AG08395 (cell line): ENCODE results near the gene ADGRL1.
"Not testable (repeated sequence)": the region's sequence is repeated elsewhere in the genome, so short reads cannot be mapped to it uniquely, and the experiment has no call there.

ENCODE experiments used
- DNase-seq: peaks from one replicate; pipeline ENCODE4 v3.0.0; 2012; ENCODE audit warnings: mixed read lengths, low spot score

The ADGRL1 gene

GRCh38 chr19:14205452-14206287, at the start of gene ADGRL1:
TSS of gene ADGRL1 (minus strand) at chr19:14206169. CDS start at chr19:14183602, 22,567 bp downstream.
- not testable (repeated sequence) for DNase-seq

GRCh38 chr19:14255316-14255715, 49.3 kb upstream of the ADGRL1 start:
- not testable (repeated sequence) for DNase-seq

DNA sequence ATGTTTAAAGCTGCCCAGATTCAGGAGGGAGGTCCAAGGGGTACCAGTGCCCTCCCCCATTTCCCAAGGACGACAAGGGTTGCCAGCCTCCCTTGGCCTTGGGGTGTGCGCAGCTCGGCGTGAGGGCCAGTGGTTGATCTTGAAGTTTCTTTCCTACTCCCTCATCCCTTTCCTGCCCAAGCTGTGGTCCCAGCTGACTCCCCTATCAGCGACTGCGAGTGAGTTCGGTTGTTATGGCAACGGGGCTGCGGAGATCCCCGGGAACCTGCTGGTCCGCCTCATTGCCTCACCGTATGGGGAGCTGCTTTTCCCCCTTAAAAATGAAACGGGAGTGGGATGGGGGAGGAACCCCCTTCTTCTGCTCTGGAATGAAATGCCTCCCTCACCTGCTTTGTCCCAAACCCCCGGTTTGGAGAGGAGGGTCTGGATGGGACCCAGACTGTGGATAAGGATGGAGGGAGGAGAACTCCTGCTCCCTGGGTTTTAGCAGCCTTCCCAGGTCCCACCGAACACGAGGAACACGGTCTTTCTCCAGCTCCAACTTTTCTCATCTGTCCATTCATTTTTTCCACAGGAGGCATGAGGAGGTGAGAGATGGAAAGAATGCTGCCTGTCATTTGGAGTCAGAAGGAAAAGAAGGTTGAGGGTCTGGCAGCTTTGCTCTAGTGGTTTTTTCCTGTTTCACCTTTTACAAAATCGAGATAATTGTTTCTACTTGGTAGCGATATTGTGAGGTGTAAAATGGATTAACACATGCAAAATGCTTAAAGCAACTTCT, 48.0 kb upstream of the ADGRL1 start:
- DNase-seq, result not testable (repeated sequence)

DNA sequence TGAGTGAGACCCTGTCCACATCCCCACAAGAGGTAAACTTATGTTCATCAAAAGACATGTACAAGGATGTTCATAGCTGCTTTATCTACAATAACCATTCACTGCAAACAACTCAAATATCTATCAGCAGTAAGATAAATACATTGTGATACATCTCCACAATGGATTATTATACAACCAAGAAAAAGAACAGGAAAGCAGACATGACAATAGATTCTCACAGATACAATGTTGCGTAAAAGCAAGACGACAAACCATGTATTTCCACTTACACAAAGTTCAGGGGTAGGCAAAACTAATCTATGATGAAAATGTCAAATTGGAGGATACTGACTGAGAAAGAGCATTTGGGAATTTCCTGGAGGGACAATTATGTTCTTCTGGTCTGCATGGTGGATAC, 46.2 kb upstream of the ADGRL1 start:
- not testable (repeated sequence) for DNase-seq

DNA sequence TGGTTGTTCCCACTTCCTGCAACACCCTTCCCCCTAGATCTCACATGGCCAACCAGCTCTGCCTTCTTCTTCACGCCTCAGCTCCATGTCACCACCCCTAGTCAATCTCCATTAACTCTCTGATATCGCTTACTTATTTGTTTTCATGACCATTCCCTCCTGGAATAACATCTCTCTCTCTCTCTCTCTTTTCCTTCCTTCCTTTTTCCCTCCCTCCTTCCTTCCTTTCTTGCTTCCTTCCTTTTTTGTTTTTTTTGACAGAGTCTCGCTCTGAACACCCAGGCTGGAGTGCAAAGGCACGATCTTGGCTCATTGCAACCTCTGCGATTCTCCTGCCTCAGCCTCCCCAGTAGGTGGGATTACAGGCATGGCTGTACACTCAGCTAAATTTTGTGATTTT, 44.9 kb upstream of the ADGRL1 start:
- DNase-seq, result no peak

GRCh38 chr19:14250315-14250714, 44.3 kb upstream of the ADGRL1 start:
- not testable (repeated sequence) for DNase-seq

DNA sequence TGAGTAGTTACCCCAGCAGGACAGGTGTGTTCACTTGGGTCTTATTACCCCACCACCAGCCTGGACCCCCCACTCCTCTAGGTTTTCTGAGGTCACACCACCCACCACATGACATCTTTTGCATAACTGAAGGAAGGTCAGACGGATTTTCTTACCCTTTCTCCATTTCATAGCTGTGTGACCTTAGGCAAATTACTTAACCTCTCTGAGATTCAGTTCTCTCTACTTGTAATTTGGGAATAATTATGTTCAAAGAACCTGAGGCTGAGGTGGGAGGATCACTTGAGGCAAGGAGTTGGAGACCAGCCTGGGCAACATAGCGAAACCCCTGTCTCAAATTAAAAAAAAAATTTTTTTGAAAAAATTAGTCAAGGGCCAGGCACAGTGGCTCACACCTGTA, 43.9 kb upstream of the ADGRL1 start:
- not testable (repeated sequence) for DNase-seq

GRCh38 chr19:14249012-14249754, 43.2 kb upstream of the ADGRL1 start:
- DNase-seq, result not testable (repeated sequence)

DNA sequence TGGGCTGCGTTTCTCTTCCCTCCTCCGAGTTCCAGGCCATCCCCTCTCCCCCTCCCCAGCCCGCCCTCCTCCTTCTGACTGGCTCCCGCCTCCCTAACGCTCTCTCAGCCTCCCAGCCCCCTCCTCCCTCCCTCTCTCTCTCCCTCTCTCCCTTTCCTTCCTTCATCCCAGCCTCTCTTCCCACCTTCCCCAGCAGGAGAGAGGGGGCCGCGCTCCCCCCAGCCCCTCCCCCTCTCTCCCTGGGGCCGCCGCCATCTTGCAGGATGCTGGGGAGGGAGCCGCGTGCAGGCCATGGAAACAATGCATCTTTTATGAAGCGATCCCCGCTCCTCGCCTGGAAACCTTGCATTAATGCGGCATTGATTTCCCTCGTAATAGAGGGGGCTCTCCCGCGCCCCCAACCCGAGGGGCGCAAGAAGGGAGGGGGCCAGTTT, 42.6 kb upstream of the ADGRL1 start:
- DNase-seq, result no peak

DNA sequence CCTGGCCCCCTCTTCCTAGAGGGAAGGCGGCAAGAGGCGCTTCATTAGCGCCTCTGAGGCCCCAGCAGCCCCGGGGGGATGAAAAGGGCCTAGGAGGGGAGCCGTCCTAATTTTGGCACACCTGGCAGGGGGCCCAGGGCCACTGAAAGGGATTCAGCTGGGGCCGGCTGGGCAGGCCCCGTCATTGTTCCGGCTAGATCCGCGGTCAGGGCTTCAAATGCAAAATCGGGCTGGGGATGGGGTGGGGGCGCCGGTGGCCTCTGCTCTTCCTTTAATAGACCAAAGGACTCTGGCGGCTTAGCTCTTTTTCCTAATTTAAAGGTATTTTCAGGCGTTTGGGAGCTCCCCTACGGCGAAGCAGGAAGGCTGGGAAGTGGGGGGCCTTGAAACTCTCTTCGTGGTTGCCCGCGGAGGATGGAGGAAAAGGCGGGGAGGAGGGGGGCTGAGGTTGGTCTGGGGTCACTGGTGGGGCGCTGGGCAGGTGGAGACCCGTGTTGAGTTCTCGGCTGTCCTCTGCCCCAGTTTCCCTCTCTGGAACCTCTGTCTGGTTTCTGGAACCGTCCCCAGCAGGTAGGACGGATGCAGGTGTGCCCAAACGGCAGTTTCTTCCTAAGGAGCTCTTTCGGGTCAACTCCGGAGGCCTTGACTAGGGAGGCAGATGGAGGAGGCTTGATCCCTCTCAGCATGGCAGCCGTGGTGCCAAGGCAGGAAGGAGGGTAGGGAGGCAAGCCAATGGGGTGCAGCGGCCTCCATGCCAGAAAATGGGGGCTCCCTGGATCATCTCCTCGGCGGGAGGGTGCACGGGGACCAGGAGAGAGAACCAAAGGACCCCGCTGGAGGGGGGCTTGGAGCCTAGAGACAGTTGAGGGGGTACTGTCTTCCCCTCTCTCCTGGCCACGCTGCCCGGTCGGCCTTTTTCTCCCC, 41.8 kb upstream of the ADGRL1 start:
- DNase-seq, result not testable (repeated sequence)

DNA sequence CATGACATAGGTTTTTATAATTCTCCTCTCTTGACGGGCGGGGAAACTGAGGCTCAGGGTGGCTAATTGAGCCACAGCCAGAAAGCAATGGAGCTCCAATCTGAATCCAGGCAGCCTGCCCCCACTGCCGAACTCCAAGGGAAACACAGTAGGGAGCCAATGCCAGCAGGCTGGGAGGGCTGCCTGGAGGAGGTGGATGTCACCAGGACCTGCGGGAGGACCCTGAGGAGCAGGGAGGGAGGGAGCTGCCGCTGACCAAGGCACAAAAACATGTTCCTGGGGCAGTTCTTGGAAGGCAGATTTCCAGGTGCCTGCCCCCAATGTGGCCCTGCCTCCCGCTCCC, 41.2 kb upstream of the ADGRL1 start:
- not testable (repeated sequence) for DNase-seq

DNA sequence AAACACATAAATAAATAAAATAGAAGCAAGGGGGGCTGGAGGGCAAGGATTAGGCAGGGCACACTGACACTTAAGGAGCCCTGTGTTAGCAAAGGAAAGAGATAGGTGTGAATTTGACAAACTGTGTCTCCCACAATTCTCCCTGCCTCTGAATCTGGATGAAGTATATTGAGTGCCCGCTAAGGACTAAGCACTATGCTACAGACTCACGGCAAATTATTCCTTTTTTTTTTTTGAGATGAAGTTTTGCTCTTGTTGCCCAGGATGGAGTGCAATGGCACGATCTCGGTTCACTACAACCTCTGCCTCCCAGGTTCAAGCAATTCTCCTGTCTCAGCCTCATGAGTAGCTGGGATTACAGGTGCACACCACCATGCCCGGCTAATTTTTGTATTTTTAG, 38.4 kb upstream of the ADGRL1 start:
- DNase-seq, result not testable (repeated sequence)

- DNase-seq, result not testable (repeated sequence)
Measured at GRCh38 chr19:14243718-14244117, 37.7 kb upstream of the ADGRL1 start.

DNA sequence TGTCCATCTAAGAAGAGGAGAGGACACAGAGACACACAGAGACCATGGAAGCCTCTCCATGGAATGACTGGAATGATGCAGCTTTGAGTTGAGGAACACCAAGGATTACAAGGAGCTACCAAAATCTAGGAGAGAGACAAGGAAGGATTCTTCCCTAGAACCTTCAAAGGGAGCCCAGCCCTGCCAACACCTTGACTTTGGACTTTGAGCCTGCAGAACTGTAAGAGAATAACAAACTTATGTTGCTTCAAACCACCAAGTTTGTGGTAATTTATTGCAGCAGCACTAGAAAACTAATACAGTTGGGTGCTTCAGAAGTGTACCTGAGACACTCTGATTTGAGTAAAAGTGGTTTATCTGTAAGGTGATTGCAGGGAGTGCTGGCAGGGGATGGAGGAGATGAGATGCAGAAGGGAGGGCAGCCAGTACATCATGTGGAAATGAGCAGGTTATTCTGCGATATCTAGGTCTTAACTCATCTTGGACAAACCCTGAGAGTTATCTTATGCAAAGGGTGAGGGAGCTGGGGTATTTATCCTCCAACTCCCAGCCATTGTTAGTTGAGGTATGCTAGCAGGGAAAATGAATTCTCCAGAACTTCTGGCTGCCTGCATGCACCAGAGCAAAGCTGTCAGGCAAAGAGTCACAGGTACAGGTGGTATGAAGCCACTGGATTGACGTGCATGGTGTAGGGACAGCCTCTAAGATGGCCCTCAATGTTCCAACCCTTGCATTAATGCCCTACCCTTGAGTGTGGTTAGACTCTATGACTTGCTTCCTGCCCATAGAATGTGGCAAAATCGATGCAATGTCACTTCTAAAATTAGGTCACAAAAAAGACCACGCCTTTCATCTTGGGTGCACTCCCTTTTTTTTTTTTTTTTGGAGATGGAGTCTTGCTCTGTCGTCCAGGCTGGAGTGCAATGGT, 31.3 kb upstream of the ADGRL1 start:
- no peak for DNase-seq

- not testable (repeated sequence) for DNase-seq
Measured at GRCh38 chr19:14232945-14233344, 27.0 kb upstream of the ADGRL1 start.

DNA sequence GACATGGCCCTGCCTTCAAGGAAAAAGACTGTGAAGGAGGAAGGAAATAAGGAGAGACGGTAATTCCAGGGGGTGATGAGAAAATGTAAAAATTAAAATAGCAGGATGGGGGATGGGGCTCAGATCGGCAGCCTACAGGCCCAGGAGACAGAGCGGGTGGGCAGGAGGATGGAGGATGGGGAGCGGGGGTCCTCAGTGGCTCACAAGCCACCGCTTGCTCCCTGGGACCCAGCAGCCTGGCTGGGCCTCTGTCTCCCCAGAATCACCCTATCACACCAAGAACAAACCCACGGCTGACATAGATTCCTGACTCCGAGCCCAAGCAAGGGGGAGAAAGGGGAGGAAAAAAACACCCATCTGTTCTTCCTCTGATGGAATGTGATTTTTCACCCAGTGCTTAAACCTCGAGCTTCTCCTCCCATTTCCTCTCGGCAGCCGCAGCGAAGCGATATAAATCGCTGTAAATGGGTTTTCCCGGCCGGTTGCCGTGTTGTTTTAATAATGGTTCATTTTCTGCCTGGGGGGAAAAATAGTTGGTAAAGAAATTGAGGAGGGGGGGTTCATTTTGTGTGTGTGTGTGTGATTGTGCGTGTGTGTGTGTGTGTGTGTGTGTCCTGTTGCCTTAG, 22.6 kb upstream of the ADGRL1 start:
- not testable (repeated sequence) for DNase-seq

DNA sequence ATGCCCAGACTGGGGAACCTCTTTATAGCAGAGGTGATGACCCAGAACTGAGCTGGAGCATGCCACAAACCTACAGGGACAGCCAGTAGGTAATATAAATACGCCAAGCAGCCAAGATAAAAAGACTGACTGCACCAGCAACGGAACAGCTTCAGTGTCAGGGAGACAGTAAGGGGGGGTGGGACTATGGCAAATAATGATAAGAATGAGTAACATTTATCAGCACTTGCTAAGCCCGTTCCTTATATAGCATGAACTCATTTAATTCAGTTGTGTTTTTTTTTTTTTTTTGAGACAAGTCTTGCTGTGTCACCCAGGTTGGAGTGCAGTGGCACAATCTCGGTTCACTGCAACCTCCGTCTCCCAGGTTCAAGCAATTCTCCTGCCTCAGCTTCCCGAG, 20.5 kb upstream of the ADGRL1 start:
- not testable (repeated sequence) for DNase-seq

GRCh38 chr19:14222886-14223285, 16.9 kb upstream of the ADGRL1 start:
- DNase-seq, result no peak

DNA sequence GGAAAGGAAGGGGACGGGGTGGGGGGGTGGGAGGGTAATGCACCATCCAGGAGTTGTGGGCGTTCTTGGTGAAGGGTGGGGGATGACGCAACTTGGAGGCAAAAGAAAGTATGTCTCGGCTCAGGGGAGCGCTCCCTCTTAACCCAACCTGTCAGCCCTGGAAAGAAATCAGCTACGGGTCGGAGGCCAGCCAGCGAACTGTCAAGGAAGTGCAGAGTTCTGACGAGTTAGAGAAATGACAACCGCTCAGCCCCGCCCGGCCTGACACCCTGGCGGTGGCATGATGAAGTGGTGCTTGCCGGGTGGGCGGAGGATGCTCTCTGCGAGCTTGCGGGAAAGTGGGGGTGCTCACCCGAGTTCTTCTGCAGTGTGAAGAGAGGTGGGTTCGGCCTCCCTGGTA, 15.4 kb upstream of the ADGRL1 start:
- DNase-seq, result not testable (repeated sequence)
